Sigmoid colon (tissue), 4 donors: ENCODE measurements around the gene INCA1.

Experiments used
- EP300 ChIP-seq, 4 donors: sonication (generic); formaldehyde crosslinking; IDR thresholded peaks; one replicate each; pipeline ENCODE4 v1.6.1; 2017; ENCODE audit warnings: antibody characterized with exemption in 4 of 4
- POLR2A ChIP-seq, 2 donors: fragments of 450-650 bp; IDR thresholded peaks; one replicate each; pipeline ENCODE4 v1.6.1; 2016; ENCODE audit warnings: antibody characterized with exemption in 2 of 2, mild to moderate bottlenecking in 2 of 2, moderate library complexity in 2 of 2
- TF ChIP-seq, protein P1 (sequence below), 4 experiments: fragments of 450-650 bp in 3 of 4; fragments of 200-600 bp in 1 of 4; IDR thresholded peaks; one replicate each; pipeline ENCODE4 v1.5.1; 2016 to 2019; ENCODE audit warnings: antibody characterized with exemption in 4 of 4, mild to moderate bottlenecking in 3 of 4, moderate library complexity in 2 of 4

- TF ChIP-seq POLR2A (IDR thresholded peaks at IDR 0.05) (no peak), EP300 (IDR thresholded peaks at IDR 0.05) (no peak)
- TF ChIP-seq, protein P1, sequence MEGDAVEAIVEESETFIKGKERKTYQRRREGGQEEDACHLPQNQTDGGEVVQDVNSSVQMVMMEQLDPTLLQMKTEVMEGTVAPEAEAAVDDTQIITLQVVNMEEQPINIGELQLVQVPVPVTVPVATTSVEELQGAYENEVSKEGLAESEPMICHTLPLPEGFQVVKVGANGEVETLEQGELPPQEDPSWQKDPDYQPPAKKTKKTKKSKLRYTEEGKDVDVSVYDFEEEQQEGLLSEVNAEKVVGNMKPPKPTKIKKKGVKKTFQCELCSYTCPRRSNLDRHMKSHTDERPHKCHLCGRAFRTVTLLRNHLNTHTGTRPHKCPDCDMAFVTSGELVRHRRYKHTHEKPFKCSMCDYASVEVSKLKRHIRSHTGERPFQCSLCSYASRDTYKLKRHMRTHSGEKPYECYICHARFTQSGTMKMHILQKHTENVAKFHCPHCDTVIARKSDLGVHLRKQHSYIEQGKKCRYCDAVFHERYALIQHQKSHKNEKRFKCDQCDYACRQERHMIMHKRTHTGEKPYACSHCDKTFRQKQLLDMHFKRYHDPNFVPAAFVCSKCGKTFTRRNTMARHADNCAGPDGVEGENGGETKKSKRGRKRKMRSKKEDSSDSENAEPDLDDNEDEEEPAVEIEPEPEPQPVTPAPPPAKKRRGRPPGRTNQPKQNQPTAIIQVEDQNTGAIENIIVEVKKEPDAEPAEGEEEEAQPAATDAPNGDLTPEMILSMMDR (IDR thresholded peaks at IDR 0.05) = no peak
Measured at GRCh38 chr17:4939546-4939795, 57.9 kb downstream of the INCA1 start.
